ENCODE data around the gene CATSPER1. TPM values are rescaled to one million over a fixed set of nuclear protein-coding genes. Genes with fewer than 3 reads are reported as not detected.
A peak's percentile ranks its signal among the peaks of the same experiment; 100 is the strongest.

CATSPER1 gene
- total RNA-seq, 1 experiment from 2014 or later: 1.1 TPM

- no peak overlapping the region for H3K4me2 ChIP-seq (ENCODE audit: low read length)
- ChIA-PET CTCF (interaction anchor here (0.6 kb wide), 1 partner anchor 240 kb away, joined by 3 read pairs; no protein-coding TSS in a partner anchor), POLR2A (ENCODE audit: unreplicated experiment) (no interaction called here)
- H3K9me3 ChIP-seq (ENCODE audit: low read length): no peaks in the 10 kb centered on the region
- no peaks in the 10 kb centered on the region for H3K27me3 ChIP-seq (ENCODE audit: low read length)
- intact Hi-C loops (cut with micrococcal nuclease): loop anchor here (10.0 kb wide), 1 partner anchor 267 kb away; the partner anchor contains the start of gene KAT5
- DNase-seq (no peak), ATAC-seq (peak; percentile 17)
- H3F3A ChIP-seq (ENCODE audit: low read length, unreplicated experiment): peaks cover 5% of the 10 kb centered on the region
- no TSS peak for BruUV-seq (replicated peaks)
- H3K9ac ChIP-seq (ENCODE audit: low read length): no peak overlapping the region
- H3K4me3 ChIP-seq (ENCODE audit: low read length): no peak overlapping the region
- no peak for TF ChIP-seq EZH2 (IDR thresholded peaks at IDR 0.05; ENCODE audit: low read length, unreplicated experiment)
- TF ChIP-seq, protein P1, sequence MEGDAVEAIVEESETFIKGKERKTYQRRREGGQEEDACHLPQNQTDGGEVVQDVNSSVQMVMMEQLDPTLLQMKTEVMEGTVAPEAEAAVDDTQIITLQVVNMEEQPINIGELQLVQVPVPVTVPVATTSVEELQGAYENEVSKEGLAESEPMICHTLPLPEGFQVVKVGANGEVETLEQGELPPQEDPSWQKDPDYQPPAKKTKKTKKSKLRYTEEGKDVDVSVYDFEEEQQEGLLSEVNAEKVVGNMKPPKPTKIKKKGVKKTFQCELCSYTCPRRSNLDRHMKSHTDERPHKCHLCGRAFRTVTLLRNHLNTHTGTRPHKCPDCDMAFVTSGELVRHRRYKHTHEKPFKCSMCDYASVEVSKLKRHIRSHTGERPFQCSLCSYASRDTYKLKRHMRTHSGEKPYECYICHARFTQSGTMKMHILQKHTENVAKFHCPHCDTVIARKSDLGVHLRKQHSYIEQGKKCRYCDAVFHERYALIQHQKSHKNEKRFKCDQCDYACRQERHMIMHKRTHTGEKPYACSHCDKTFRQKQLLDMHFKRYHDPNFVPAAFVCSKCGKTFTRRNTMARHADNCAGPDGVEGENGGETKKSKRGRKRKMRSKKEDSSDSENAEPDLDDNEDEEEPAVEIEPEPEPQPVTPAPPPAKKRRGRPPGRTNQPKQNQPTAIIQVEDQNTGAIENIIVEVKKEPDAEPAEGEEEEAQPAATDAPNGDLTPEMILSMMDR (conservative IDR thresholded peaks at IDR 0.05; ENCODE audit: low read depth, low read length): no peak
- no peak for TF ChIP-seq EZH2phosphoT487 (IDR thresholded peaks at IDR 0.05; ENCODE audit: borderline replicate concordance, low read length)
- H3K27ac ChIP-seq (ENCODE audit: low read length): no peak overlapping the region
- H4K20me1 ChIP-seq (ENCODE audit: low read length): no peaks in the 10 kb centered on the region
- no peaks in the 10 kb centered on the region for H3K79me2 ChIP-seq (ENCODE audit: low read length)
- H3K9me2 ChIP-seq (replicated peaks; ENCODE audit: low read length): no peaks in the 10 kb centered on the region
- no peak overlapping the region for H2AFZ ChIP-seq (ENCODE audit: low read length)
- H3K36me3 ChIP-seq (ENCODE audit: low read depth, low read length): peaks cover 22% of the 10 kb centered on the region
- H3K4me1 ChIP-seq (ENCODE audit: insufficient read depth, low read length): no peaks in the 10 kb centered on the region
These were observed 44.1 kb downstream of the CATSPER1 start for GRCh38 chr11:65981972-65982823.

GRCh38 chr11:65981101-65981740 lies 45.1 kb downstream of the CATSPER1 start:
- no peak overlapping the region for H2AFZ ChIP-seq (ENCODE audit: low read length)
- no peaks in the 10 kb centered on the region for H3K4me1 ChIP-seq (ENCODE audit: insufficient read depth, low read length)
- H3K4me2 ChIP-seq (ENCODE audit: low read length): no peak overlapping the region
- intact Hi-C loops (cut with micrococcal nuclease): loop anchor here (10.0 kb wide), 1 partner anchor 266 kb away; the partner anchor contains the start of gene KAT5
- no TSS peak for BruUV-seq (replicated peaks)
- no peak overlapping the region for H3K9ac ChIP-seq (ENCODE audit: low read length)
- ChIA-PET POLR2A (ENCODE audit: unreplicated experiment) (no interaction called here), CTCF (no interaction called here)
- ATAC-seq (no peak; the same call in 1 of the 2 replicates), DNase-seq (no peak)
- H3K4me3 ChIP-seq (ENCODE audit: low read length): no peak overlapping the region
- H4K20me1 ChIP-seq (ENCODE audit: low read length): no peaks in the 10 kb centered on the region
- no peaks in the 10 kb centered on the region for H3K9me3 ChIP-seq (ENCODE audit: low read length)
- H3K27me3 ChIP-seq (ENCODE audit: low read length): no peaks in the 10 kb centered on the region
- H3K27ac ChIP-seq (ENCODE audit: low read length): no peak overlapping the region
- TF ChIP-seq, protein P1 (conservative IDR thresholded peaks at IDR 0.05; ENCODE audit: low read depth, low read length): no peak
- TF ChIP-seq EZH2 (IDR thresholded peaks at IDR 0.05; ENCODE audit: low read length, unreplicated experiment): no peak
- no peak for TF ChIP-seq EZH2phosphoT487 (IDR thresholded peaks at IDR 0.05; ENCODE audit: borderline replicate concordance, low read length)
- H3F3A ChIP-seq (ENCODE audit: low read length, unreplicated experiment): peaks cover 5% of the 10 kb centered on the region
- no peaks in the 10 kb centered on the region for H3K79me2 ChIP-seq (ENCODE audit: low read length)
- no peaks in the 10 kb centered on the region for H3K9me2 ChIP-seq (replicated peaks; ENCODE audit: low read length)
- peaks cover 25% of the 10 kb centered on the region for H3K36me3 ChIP-seq (ENCODE audit: low read depth, low read length)
